HG02973 (cell line): ENCODE measurements around the gene FNDC10.
"Not testable (repeated sequence)": the region's sequence is repeated elsewhere in the genome, so short reads cannot be mapped to it uniquely, and the experiment has no call there.

Source experiments
- ATAC-seq: cut with Tn5 transposase; IDR thresholded peaks from one replicate; pipeline ENCODE4 v1.9.1; 2021; ENCODE audit warnings: moderate library complexity; ENCODE audit not compliant: unreplicated experiment

Gene FNDC10

GRCh38 chr1:1599935-1600860 is at the start of gene FNDC10:
Gene FNDC10, minus strand, starts transcription at chr1:1600135. Its CDS starts 120 bp downstream, at chr1:1600015.
- no peak for ATAC-seq

- ATAC-seq = not testable (repeated sequence)
These were observed 48.3 kb upstream of the FNDC10 start for GRCh38 chr1:1648265-1648664.

GRCh38 chr1:1647567-1648241 is 47.8 kb upstream of the FNDC10 start:
- not testable (repeated sequence) for ATAC-seq

GRCh38 chr1:1646326-1646725 is 46.4 kb upstream of the FNDC10 start:
- not testable (repeated sequence) for ATAC-seq

- not testable (repeated sequence) for ATAC-seq
These were observed 41.0 kb upstream of the FNDC10 start for GRCh38 chr1:1640711-1641461.

- not testable (repeated sequence) for ATAC-seq
These were observed 40.1 kb upstream of the FNDC10 start for GRCh38 chr1:1640081-1640480.

GRCh38 chr1:1639368-1639767 is 39.4 kb upstream of the FNDC10 start:
- ATAC-seq = not testable (repeated sequence)

GRCh38 chr1:1638528-1638927 is 38.6 kb upstream of the FNDC10 start:
- ATAC-seq = not testable (repeated sequence)

GRCh38 chr1:1637479-1637875 is 37.5 kb upstream of the FNDC10 start:
- ATAC-seq = not testable (repeated sequence)

GRCh38 chr1:1636621-1637478 is 36.9 kb upstream of the FNDC10 start:
- not testable (repeated sequence) for ATAC-seq

- not testable (repeated sequence) for ATAC-seq
These were observed 34.7 kb upstream of the FNDC10 start for GRCh38 chr1:1634613-1635012.

- ATAC-seq = not testable (repeated sequence)
These were observed 33.5 kb upstream of the FNDC10 start for GRCh38 chr1:1633409-1633808.

GRCh38 chr1:1631782-1632420 is 32.0 kb upstream of the FNDC10 start, which contains the start of gene MMP23B:
Gene MMP23B, plus strand, starts transcription at chr1:1632173. Its CDS starts 46 bp downstream, at chr1:1632219.
- ATAC-seq = no peak

- ATAC-seq = no peak
These were observed 31.2 kb upstream of the FNDC10 start for GRCh38 chr1:1630965-1631781.

- ATAC-seq = peak; percentile 49
These were observed 30.4 kb upstream of the FNDC10 start for GRCh38 chr1:1630191-1630964.

GRCh38 chr1:1629430-1630190 is 29.7 kb upstream of the FNDC10 start:
- no peak for ATAC-seq

GRCh38 chr1:1628754-1629429 is 29.0 kb upstream of the FNDC10 start:
- no peak for ATAC-seq
